Measurements from ENCODE around the gene MED25. TPM values are rescaled to one million over a fixed set of nuclear protein-coding genes. Genes with fewer than 3 reads are reported as not detected.

Gene MED25
- polyA plus RNA-seq, 3 donors, result 55.8 to 65.6 (median 56.0) TPM

DNA sequence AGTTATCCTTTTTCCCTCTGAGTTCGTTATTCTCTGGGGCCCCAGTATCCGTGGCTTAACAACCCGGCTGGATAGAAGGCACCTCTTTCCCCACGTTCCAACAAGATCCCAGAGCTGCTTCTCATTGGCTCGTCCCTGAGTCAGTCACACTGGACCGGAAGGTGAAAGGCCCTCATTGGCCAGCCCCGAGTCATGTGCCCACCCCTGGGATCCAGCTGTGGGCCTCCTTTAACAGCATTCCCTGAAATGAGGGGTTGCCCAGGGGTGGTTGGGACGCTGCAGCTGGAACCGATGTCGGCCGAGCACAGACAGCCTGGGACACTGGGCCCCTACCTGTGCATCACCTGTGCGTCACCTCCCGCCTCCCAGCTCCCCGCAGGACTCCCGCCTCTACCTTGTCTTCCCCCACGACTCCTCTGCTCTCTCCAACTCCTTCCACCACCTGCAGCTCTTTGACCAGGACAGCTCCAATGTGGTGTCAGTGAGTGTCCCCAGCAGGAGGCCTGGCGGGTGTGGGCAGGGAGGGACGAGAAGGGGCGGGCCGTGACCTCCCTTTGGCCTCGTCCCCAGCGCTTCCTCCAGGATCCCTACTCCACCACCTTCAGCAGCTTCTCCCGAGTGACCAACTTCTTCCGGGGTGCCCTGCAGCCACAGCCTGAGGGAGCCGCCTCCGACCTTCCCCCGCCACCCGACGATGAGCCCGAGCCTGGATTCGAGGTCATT is 63.7 kb downstream of the MED25 start:
- no peak for DNase-seq (ENCODE audit: low read depth in 3 of 3, low spot score in 2 of 3)

DNA sequence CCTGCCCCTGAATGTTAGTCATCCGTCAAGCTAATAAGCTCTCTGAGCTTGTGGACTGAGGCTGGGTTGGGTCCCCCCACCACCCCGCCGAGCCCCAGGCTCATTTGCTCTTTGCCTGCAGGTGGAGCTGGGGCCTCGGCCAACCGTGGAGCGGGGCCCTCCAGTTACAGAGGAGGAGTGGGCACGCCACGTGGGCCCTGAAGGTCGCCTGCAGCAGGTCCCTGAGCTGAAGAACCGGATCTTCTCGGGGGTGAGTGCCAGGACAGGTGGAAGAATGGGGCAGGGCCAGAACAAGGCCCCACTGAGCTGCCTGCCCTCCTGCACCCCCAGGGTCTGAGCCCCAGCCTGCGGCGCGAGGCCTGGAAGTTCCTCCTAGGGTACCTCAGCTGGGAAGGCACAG is 64.6 kb downstream of the MED25 start:
- DNase-seq (ENCODE audit: low read depth in 3 of 3, low spot score in 2 of 3), result no peak

DNA sequence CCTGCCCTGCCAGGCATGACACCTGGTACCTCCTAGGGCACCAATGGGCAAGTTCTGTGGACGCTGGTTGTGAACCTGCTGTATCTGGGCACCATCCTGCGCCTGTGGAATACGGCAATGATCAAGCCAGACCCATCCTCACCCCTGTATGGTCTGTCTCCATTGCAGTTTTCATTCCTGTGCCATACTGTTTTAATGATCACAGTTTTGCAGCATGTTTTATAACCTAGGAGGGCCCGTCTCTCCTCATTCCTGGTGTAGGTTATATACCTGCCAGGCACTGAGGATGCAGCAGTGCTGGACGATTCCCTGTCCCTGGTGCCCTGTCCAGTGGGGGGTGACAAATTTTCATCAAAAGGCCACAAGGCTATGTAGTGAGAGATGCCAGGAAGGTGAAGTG is 65.0 kb downstream of the MED25 start:
- DNase-seq (ENCODE audit: low read depth in 3 of 3, low spot score in 2 of 3), result no peak

DNA sequence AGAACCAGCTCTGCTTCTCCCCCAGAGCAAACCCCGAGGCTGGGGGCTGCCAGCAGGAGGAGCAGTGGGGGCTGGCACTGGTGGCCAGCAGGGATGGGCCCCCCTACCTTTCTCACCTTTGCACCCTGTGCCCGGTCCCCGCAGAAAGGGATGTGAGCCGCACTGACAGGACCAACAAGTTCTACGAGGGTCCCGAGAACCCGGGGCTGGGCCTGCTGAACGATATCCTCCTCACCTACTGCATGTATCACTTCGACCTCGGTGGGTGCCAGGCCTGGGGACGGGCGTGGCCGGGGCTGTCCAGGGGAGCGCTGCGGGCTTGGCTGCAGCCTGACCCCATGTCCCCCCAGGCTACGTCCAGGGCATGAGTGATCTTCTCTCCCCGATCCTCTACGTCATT is 66.0 kb downstream of the MED25 start:
- no peak for DNase-seq (ENCODE audit: low read depth in 3 of 3, low spot score in 2 of 3)

DNA sequence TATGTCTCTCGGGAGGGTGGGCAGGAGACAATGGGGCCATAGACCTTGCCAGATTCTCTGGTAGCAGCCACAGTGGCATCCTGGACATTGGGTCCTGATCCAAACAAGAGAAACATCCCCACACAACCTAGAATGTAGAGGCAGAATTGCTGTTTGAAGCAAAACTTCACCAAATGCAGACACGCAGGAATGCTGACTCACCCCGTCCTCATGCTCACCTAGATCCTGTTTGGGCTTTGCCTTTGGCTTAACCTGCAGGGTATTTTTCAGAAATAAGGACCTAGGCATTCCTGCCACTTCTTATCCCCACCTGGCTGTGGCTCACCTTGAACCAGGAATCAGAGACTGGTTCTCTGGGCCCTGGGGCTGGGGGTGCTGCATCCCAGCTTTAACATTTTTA is 66.7 kb downstream of the MED25 start:
- no peak for DNase-seq (ENCODE audit: low read depth in 3 of 3, low spot score in 2 of 3)

Other genes starting within 250 kb of the MED25 start
- 10 to 100 TPM; 61.2 to 69.1 (median 64.3) TPM for gene NOSIP, start 237.7 kb upstream of the MED25 start, polyA plus RNA-seq (ENCODE audit: insufficient read length in 3 of 3)
- 1 to 10 TPM; 7.1 to 8.5 (median 7.1) TPM for gene PRRG2, start 237.0 kb upstream of the MED25 start, polyA plus RNA-seq (ENCODE audit: insufficient read length in 3 of 3)
- 10 to 100 TPM; 13.6 to 16.3 (median 15.1) TPM for gene PRR12, start 227.1 kb upstream of the MED25 start, polyA plus RNA-seq (ENCODE audit: insufficient read length in 3 of 3)
- gene RRAS, start 178.1 kb upstream of the MED25 start, polyA plus RNA-seq (ENCODE audit: insufficient read length in 3 of 3), result 10 to 100 TPM; 19.8 to 23.1 (median 21.3) TPM
- gene SCAF1, start 176.1 kb upstream of the MED25 start, polyA plus RNA-seq (ENCODE audit: insufficient read length in 3 of 3), result 10 to 100 TPM; 24.3 to 31.6 (median 25.6) TPM
- gene IRF3, start 152.4 kb upstream of the MED25 start, polyA plus RNA-seq (ENCODE audit: insufficient read length in 3 of 3), result 10 to 100 TPM; 37.6 to 41.5 (median 39.3) TPM
- gene BCL2L12, start 152.4 kb upstream of the MED25 start, polyA plus RNA-seq (ENCODE audit: insufficient read length in 3 of 3), result 10 to 100 TPM; 16.4 to 21.9 (median 19.4) TPM
- 100 to 1,000 TPM; 205 to 221 (median 219) TPM for gene PRMT1, start 141.0 kb upstream of the MED25 start, polyA plus RNA-seq (ENCODE audit: insufficient read length in 3 of 3)
- under 1 TPM; 0.64 to 0.67 (median 0.64) TPM for gene ADM5, start 128.7 kb upstream of the MED25 start, polyA plus RNA-seq (ENCODE audit: insufficient read length in 3 of 3)
- gene CPT1C, start 127.2 kb upstream of the MED25 start, polyA plus RNA-seq (ENCODE audit: insufficient read length in 3 of 3), result 10 to 100 TPM in 1 of 3 donors, 1 to 10 TPM in 2; 8.0 to 10.9 (median 9.0) TPM
- under 1 TPM in 2 of 3 donors, not detected in 1; 0.10 to 0.15 TPM for gene TSKS, start 55.0 kb upstream of the MED25 start, polyA plus RNA-seq (ENCODE audit: insufficient read length in 3 of 3)
- gene AP2A1, start 51.3 kb upstream of the MED25 start, polyA plus RNA-seq (ENCODE audit: insufficient read length in 3 of 3), result 10 to 100 TPM; 40.8 to 48.0 (median 43.7) TPM
- 10 to 100 TPM; 29.3 to 37.1 (median 37.0) TPM for gene FUZ, start 5.0 kb upstream of the MED25 start, polyA plus RNA-seq (ENCODE audit: insufficient read length in 3 of 3)
- 100 to 1,000 TPM; 239 to 280 (median 278) TPM for gene PTOV1, start 32.9 kb downstream of the MED25 start, polyA plus RNA-seq (ENCODE audit: insufficient read length in 3 of 3)
- 10 to 100 TPM; 33.4 to 43.9 (median 36.2) TPM for gene PNKP, start 49.3 kb downstream of the MED25 start, polyA plus RNA-seq (ENCODE audit: insufficient read length in 3 of 3)
- 10 to 100 TPM; 22.8 to 29.3 (median 25.8) TPM for gene AKT1S1, start 59.1 kb downstream of the MED25 start, polyA plus RNA-seq (ENCODE audit: insufficient read length in 3 of 3)
- gene TBC1D17, start 59.4 kb downstream of the MED25 start, polyA plus RNA-seq (ENCODE audit: insufficient read length in 3 of 3), result 10 to 100 TPM; 32.9 to 42.0 (median 37.2) TPM
- 1 to 10 TPM; 3.2 to 3.5 (median 3.2) TPM for gene IL4I1, start 78.6 kb downstream of the MED25 start, polyA plus RNA-seq (ENCODE audit: insufficient read length in 3 of 3)
- gene ATF5, start 110.9 kb downstream of the MED25 start, polyA plus RNA-seq (ENCODE audit: insufficient read length in 3 of 3), result 10 to 100 TPM; 19.7 to 20.8 (median 20.6) TPM
- gene NUP62, start 111.2 kb downstream of the MED25 start, polyA plus RNA-seq (ENCODE audit: insufficient read length in 3 of 3), result 10 to 100 TPM; 49.9 to 54.6 (median 53.2) TPM
- 1 to 10 TPM; 3.9 to 4.8 (median 4.6) TPM for gene SIGLEC11, start 142.9 kb downstream of the MED25 start, polyA plus RNA-seq (ENCODE audit: insufficient read length in 3 of 3)
- 10 to 100 TPM; 45.1 to 51.0 (median 46.3) TPM for gene VRK3, start 207.1 kb downstream of the MED25 start, polyA plus RNA-seq (ENCODE audit: insufficient read length in 3 of 3)
- 10 to 100 TPM; 15.1 to 16.8 (median 16.0) TPM for gene ZNF473, start 207.7 kb downstream of the MED25 start, polyA plus RNA-seq (ENCODE audit: insufficient read length in 3 of 3)